Dendritic cell treated with granulocyte-macrophage colony-stimulating factor and Interleukin-4, amounts not matched to agents 40 ng/mL and 50 ng/mL, for 4 days (primary cell): ENCODE results near the gene SPATA3.

Source experiments
- H3K27ac Mint-ChIP-seq: one replicate; pipeline ENCODE4 v1.8.0; 2022; ENCODE audit warnings: mild to moderate bottlenecking, mixed read lengths
- H3K27me3 Mint-ChIP-seq: one replicate; pipeline ENCODE4 v1.8.0; 2022; ENCODE audit warnings: mild to moderate bottlenecking, mixed read lengths
- H3K36me3 Mint-ChIP-seq: one replicate; pipeline ENCODE4 v1.8.0; 2022; ENCODE audit warnings: low read depth, mixed read lengths
- H3K4me1 Mint-ChIP-seq: one replicate; pipeline ENCODE4 v1.8.0; 2022; ENCODE audit warnings: low read depth, mixed read lengths
- H3K4me3 Mint-ChIP-seq: one replicate; pipeline ENCODE4 v1.8.0; 2022; ENCODE audit warnings: mild to moderate bottlenecking, moderate library complexity, mixed read lengths
- H3K9me3 Mint-ChIP-seq: one replicate; pipeline ENCODE4 v1.8.0; 2022; ENCODE audit warnings: mixed read lengths
- intact Hi-C: fragments of 100-400 bp; cut with micrococcal nuclease; formaldehyde crosslinking; loops from one replicate; pipeline ENCODE4 v1.15.0; 2022

SPATA3 gene

GRCh38 chr2:230995821-230996220 is at the start of gene SPATA3:
Gene SPATA3, plus strand, starts transcription at chr2:230996121. Its CDS starts 113 bp downstream, at chr2:230996234.
- H3K27me3 Mint-ChIP-seq: peaks cover 43% of the 10 kb centered on the region
- intact Hi-C loops: no loop called here
- H3K27ac Mint-ChIP-seq: no peak within 1 kb of the TSS

GRCh38 chr2:230946429-230947234 is 49.3 kb upstream of the SPATA3 start:
- Mint-ChIP-seq H3K4me1 (peaks cover 82% of the 10 kb centered on the region), H3K36me3 (peaks cover 7% of the 10 kb centered on the region), H3K9me3 (no peaks in the 10 kb centered on the region), H3K4me3 (peak overlapping the region; percentile 26), H3K27me3 (peaks cover 5% of the 10 kb centered on the region), H3K27ac (peak overlapping the region; percentile 96)
- intact Hi-C loops: loop anchor here (5.0 kb wide), 1 partner anchor 41 kb away; no protein-coding TSS in a partner anchor

More at GRCh38 chr2:230995821-230996220, at the start of gene SPATA3:
- no peaks in the 10 kb centered on the region for H3K4me1 Mint-ChIP-seq
- no peaks in the 10 kb centered on the region for H3K9me3 Mint-ChIP-seq
- H3K4me3 Mint-ChIP-seq: no peak within 1 kb of the TSS
- no peaks in the 10 kb centered on the region for H3K36me3 Mint-ChIP-seq

- intact Hi-C loops: loop anchor here (5.0 kb wide), 1 partner anchor 40 kb away; no protein-coding TSS in a partner anchor
- Mint-ChIP-seq H3K4me3 (no peak overlapping the region), H3K9me3 (no peaks in the 10 kb centered on the region), H3K27me3 (peaks cover 2% of the 10 kb centered on the region), H3K27ac (peak overlapping the region; percentile 96), H3K36me3 (peaks cover 7% of the 10 kb centered on the region), H3K4me1 (peaks cover 76% of the 10 kb centered on the region)
Measured at GRCh38 chr2:230947235-230947576, 48.7 kb upstream of the SPATA3 start.

GRCh38 chr2:230947908-230948365 is 48.0 kb upstream of the SPATA3 start:
- intact Hi-C loops: loop anchor here (5.0 kb wide), 1 partner anchor 39 kb away; no protein-coding TSS in a partner anchor
- Mint-ChIP-seq H3K9me3 (peaks cover 2% of the 10 kb centered on the region), H3K36me3 (peaks cover 10% of the 10 kb centered on the region), H3K4me1 (peaks cover 73% of the 10 kb centered on the region), H3K4me3 (peak overlapping the region; percentile 62), H3K27ac (peak overlapping the region; percentile 96), H3K27me3 (peaks cover 3% of the 10 kb centered on the region)

- peak overlapping the region; percentile 4 for H3K27ac Mint-ChIP-seq
- no peak overlapping the region for H3K4me3 Mint-ChIP-seq
- peaks cover 8% of the 10 kb centered on the region for H3K27me3 Mint-ChIP-seq
- H3K9me3 Mint-ChIP-seq: peaks cover 5% of the 10 kb centered on the region
- H3K4me1 Mint-ChIP-seq: peaks cover 65% of the 10 kb centered on the region
- intact Hi-C loops: loop anchor here (5.0 kb wide), 1 partner anchor 37 kb away; no protein-coding TSS in a partner anchor
- H3K36me3 Mint-ChIP-seq: peaks cover 8% of the 10 kb centered on the region
Measured at GRCh38 chr2:230949966-230950873, 45.7 kb upstream of the SPATA3 start.

- Mint-ChIP-seq H3K9me3 (peaks cover 5% of the 10 kb centered on the region), H3K36me3 (peaks cover 7% of the 10 kb centered on the region), H3K27ac (peak overlapping the region; percentile 51), H3K27me3 (peaks cover 13% of the 10 kb centered on the region), H3K4me3 (no peak overlapping the region), H3K4me1 (peaks cover 58% of the 10 kb centered on the region)
- intact Hi-C loops: no loop called here
Measured at GRCh38 chr2:230950874-230951339, 45.0 kb upstream of the SPATA3 start.

- H3K4me3 Mint-ChIP-seq: no peak overlapping the region
- peaks cover 7% of the 10 kb centered on the region for H3K36me3 Mint-ChIP-seq
- intact Hi-C loops: no loop called here
- peaks cover 5% of the 10 kb centered on the region for H3K9me3 Mint-ChIP-seq
- H3K27me3 Mint-ChIP-seq: peaks cover 15% of the 10 kb centered on the region
- H3K27ac Mint-ChIP-seq: peak overlapping the region; percentile 51
- H3K4me1 Mint-ChIP-seq: peaks cover 53% of the 10 kb centered on the region
Measured at GRCh38 chr2:230951396-230951795, 44.5 kb upstream of the SPATA3 start.

GRCh38 chr2:230952226-230952956 is 43.5 kb upstream of the SPATA3 start:
- Mint-ChIP-seq H3K4me3 (no peak overlapping the region), H3K27me3 (peaks cover 22% of the 10 kb centered on the region), H3K9me3 (peaks cover 5% of the 10 kb centered on the region), H3K4me1 (peaks cover 52% of the 10 kb centered on the region), H3K36me3 (peaks cover 7% of the 10 kb centered on the region), H3K27ac (no peak overlapping the region)
- intact Hi-C loops: no loop called here

GRCh38 chr2:230953845-230954244 is 42.1 kb upstream of the SPATA3 start:
- peaks cover 31% of the 10 kb centered on the region for H3K27me3 Mint-ChIP-seq
- no peak overlapping the region for H3K4me3 Mint-ChIP-seq
- peaks cover 50% of the 10 kb centered on the region for H3K4me1 Mint-ChIP-seq
- H3K36me3 Mint-ChIP-seq: peaks cover 7% of the 10 kb centered on the region
- H3K9me3 Mint-ChIP-seq: peaks cover 5% of the 10 kb centered on the region
- peak overlapping the region; percentile 38 for H3K27ac Mint-ChIP-seq
- intact Hi-C loops: no loop called here

GRCh38 chr2:230954746-230955145 is 41.2 kb upstream of the SPATA3 start:
- Mint-ChIP-seq H3K27ac (no peak overlapping the region), H3K9me3 (peaks cover 5% of the 10 kb centered on the region), H3K27me3 (peaks cover 33% of the 10 kb centered on the region), H3K4me3 (no peak overlapping the region), H3K4me1 (peaks cover 50% of the 10 kb centered on the region), H3K36me3 (peaks cover 7% of the 10 kb centered on the region)
- intact Hi-C loops: no loop called here

GRCh38 chr2:230955163-230955737 is 40.7 kb upstream of the SPATA3 start:
- H3K27me3 Mint-ChIP-seq: peaks cover 35% of the 10 kb centered on the region
- H3K9me3 Mint-ChIP-seq: peaks cover 5% of the 10 kb centered on the region
- peaks cover 7% of the 10 kb centered on the region for H3K36me3 Mint-ChIP-seq
- no peak overlapping the region for H3K27ac Mint-ChIP-seq
- H3K4me3 Mint-ChIP-seq: no peak overlapping the region
- intact Hi-C loops: no loop called here
- H3K4me1 Mint-ChIP-seq: peaks cover 50% of the 10 kb centered on the region

GRCh38 chr2:230956827-230957755 is 38.8 kb upstream of the SPATA3 start:
- intact Hi-C loops: no loop called here
- H3K36me3 Mint-ChIP-seq: peaks cover 7% of the 10 kb centered on the region
- H3K9me3 Mint-ChIP-seq: peaks cover 5% of the 10 kb centered on the region
- H3K27ac Mint-ChIP-seq: peak overlapping the region; percentile 75
- peak overlapping the region; percentile 70 for H3K4me3 Mint-ChIP-seq
- peaks cover 43% of the 10 kb centered on the region for H3K27me3 Mint-ChIP-seq
- H3K4me1 Mint-ChIP-seq: peaks cover 43% of the 10 kb centered on the region
